HG03066 (cell line): ENCODE data around the gene RNASE1.
"Not testable (repeated sequence)": the region's sequence is repeated elsewhere in the genome, so short reads cannot be mapped to it uniquely, and the experiment has no call there.

Experiments used
- ATAC-seq: cut with Tn5 transposase; IDR thresholded peaks from one replicate; pipeline ENCODE4 v1.9.1; 2021; ENCODE audit warnings: low read depth; ENCODE audit not compliant: unreplicated experiment

RNASE1 gene

DNA sequence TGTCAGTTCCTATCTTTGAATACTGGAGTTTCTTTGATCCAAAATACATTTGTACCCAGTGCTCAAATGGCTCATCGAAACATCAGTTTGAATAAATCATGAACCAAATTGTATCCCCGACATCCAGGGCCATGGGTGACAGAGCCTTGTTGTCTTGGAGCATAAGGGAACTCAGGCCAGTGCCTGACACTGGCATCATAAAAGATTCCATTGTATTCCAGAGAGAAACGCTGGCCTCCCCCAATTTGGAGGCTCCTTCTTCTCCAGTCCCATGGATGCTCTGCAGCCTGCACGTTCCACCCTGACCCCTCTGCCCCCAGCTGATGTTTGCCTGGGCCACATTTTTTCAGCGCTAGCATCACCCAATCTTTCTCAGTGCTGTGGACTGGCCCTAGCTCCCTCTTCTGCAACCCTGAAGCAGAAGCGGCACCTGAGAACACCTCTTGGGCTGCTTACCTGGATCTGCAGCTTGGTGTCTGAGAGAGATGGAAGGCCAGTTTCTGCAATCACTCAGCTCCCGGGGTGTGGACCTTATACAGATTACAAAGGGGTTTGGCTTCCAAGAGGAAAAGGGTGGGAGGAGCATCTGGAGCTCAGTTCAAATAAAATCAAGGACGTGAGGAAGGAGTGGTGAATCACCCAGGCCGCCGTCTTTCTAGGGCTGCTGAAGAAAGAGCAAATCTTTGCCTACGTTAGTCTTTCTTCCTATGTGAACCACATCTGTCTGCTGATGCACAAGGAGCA is at the start of gene RNASE1:
Gene RNASE1 (minus strand): TSS at position 504 of the 744 bp plus-strand sequence. CDS start 776 bp downstream, outside the sequence.
- no peak for ATAC-seq

GRCh38 chr14:20848955-20849570 is 46.4 kb upstream of the RNASE1 start:
- ATAC-seq, result no peak

GRCh38 chr14:20848316-20848954 is 45.8 kb upstream of the RNASE1 start:
- no peak for ATAC-seq

DNA sequence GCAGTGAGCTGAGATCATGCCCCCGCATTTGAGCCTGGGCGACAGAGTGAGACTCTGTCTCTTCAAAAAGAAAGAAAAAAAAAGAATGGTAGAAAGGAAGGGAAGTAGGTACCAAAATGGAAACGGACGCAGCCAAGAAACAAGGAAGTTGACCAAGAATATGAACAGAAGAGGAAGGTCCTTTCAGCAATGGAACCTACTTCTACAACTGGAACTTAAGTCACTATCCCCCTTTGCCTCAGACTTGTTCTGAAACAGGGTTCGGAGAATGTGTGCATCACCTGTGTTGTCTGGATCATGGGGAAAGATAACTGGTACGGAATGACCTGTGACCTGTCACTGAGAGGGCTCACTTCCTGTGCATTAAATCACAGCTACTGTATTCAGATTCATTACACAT is 43.9 kb upstream of the RNASE1 start:
- no peak for ATAC-seq

DNA sequence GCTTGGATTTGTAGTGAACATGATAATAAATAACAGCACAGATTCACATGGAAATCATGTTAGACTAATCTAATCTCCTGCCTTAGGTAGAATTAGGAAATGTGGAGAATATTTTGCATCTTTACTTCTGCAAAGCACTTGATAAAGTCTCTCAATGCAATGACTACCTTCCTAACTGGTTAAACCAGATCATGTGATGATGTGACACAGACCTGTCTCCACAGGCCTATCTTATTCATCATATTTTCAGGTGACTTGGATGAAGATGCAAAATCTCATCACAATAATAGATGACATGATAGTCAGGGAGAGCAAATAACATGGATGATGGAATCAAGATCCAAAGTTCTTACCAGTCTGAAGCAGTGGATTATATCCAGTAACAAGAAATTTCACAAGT is 38.5 kb upstream of the RNASE1 start:
- no peak for ATAC-seq

DNA sequence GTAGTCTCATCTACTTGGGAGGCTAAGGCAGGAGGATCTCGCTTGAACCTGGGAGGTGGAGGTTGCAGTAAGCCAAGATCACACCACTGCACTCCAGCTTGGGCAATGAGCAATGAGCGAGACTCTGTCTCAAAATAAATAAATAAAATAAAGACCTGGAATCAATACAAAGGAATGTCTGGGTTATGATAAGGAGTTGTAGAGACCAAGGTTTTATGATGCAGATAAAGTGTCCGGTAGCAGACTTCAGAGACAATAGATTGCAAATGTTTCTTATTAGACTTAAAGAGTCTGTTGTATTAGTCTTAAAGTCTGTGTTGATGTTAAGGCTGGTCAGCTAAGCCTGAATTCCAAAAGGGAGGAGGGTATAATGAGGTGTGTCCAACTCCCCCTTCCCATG is 35.2 kb upstream of the RNASE1 start:
- no peak for ATAC-seq

DNA sequence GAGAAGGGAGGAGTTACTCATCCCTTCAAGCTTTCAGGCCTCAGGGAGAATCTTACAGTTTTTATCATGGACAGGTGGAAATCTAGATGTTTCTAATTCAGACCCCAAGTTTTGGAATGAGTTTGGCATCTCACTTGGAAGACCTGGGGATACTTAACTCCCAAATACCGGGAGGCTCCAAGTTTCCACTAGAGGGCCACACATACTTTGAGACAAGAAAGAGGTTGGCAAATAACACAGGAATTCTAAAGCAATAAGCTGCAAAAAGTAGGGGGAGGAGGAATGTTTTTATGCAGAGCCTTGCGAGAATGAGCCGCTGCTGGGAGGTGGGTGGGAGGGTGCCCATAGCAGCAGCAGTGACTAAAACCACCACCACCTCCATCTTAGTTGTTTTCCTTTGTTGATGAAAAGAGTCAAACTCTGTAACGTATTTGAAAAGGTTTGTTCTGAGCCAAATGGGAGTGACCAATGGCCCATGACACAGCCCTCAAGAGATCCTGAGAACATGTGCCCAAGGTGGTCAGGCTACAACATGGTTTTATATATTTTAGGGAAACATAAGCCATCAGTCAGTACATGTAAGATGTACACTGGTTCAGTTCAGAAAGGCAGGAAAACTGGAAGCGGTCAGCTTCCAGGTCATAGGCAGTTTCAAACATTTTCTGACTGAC is 34.2 kb upstream of the RNASE1 start:
- ATAC-seq, result no peak

- no peak for ATAC-seq
These were observed 32.3 kb upstream of the RNASE1 start for GRCh38 chr14:20834899-20835298.

DNA sequence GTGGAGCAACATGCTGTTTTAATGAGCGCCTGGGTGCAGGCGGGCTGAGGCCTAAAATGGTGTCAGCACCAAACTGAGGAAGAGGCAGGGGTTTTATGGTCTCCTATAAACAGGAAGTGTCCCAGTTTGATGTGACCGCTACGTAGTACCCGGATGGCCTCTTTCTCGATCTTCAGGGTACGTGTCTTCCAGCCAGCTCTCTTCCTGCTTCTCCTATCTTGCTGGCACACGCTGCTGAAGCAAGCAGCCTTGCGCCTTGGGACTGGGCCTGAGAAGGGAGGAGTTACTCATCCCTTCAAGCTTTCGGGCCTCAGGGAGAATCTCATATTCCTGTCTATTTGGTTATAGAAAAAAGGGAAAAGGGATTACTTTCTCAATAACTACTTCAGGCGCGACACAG is 28.2 kb upstream of the RNASE1 start:
- ATAC-seq, result no peak

GRCh38 chr14:20828024-20828694 is 25.5 kb upstream of the RNASE1 start:
- ATAC-seq, result not testable (repeated sequence)

DNA sequence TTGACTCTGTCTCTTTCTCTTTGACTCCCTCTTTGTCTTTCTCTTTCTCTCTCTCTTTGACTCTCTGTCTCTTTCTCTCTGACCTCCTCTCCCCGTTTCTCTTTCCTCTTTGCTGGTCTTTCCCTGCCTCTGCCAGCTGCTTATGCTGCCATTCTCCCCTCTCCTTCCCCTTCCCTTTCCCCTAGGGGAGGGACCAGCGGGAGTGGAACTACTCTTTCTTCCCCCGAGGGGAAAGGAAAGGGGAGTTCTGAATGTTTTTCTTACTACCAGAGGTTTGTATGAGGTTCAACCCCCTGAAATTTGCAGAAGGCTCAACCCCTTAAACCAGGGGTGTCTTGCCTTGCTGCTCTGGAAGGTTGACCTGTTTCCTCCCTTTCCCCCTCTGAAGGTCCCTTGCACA is 24.7 kb upstream of the RNASE1 start:
- ATAC-seq, result no peak

- not testable (repeated sequence) for ATAC-seq
These were observed 24.0 kb upstream of the RNASE1 start for GRCh38 chr14:20826666-20827065.

GRCh38 chr14:20823859-20824258 is 21.2 kb upstream of the RNASE1 start:
- no peak for ATAC-seq

- not testable (repeated sequence) for ATAC-seq
These were observed 19.0 kb upstream of the RNASE1 start for GRCh38 chr14:20821521-20822108.

- no peak for ATAC-seq
These were observed 17.6 kb upstream of the RNASE1 start for GRCh38 chr14:20820063-20820904.

DNA sequence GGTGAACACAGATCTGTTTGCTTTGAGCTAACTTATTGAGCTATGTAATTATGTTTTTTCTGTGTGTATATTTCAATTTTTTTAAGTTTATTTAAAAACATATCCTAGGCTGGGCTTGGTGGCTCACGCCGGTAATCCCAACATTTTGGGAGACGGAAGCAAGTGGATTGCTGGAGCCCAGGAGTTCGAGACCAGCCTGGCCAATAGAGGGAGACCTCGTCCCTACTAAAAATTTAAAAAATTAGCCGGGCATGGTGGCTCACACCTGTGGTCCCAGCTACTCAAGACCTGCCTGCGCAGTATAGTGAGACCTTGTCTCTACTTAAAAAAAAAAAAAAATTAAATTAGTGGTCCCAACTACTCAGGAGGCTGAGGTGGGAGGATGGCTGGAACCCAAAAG is 16.2 kb upstream of the RNASE1 start:
- no peak for ATAC-seq

DNA sequence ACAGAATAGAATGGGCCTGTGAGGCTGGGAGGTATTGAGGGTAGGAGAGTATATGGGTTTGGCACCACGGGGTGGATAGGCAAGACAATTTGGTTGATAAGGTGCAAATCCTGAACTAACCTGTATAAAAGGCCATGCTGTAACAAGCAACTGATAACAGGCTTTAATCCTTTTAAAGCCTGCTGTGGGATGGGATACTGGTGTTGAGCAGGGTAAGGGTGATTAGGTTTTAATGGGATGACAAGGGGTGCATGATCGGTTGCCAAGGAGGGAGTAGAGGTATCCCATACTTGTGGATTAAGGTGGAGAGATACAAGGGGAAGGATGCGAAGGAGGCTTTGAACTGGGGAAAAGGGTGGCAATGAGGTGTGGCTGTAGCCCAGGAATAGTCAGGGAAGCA is 13.3 kb upstream of the RNASE1 start:
- ATAC-seq, result not testable (repeated sequence)

GRCh38 chr14:20811986-20812975 is 9.6 kb upstream of the RNASE1 start:
- no peak for ATAC-seq
